Aorta (tissue), 5 donors: ENCODE measurements around the gene LRP4. TPM values are rescaled to one million over a fixed set of nuclear protein-coding genes. Genes with fewer than 3 reads are reported as not detected.
A peak's percentile ranks its signal among the peaks of the same experiment; 100 is the strongest.

Experiments used
- ATAC-seq: fragments of 200-7000 bp; cut with Tn5 transposase; one replicate; pipeline ENCODE4 v1.9.1; 2022; ENCODE audit warnings: moderate library complexity; ENCODE audit not compliant: low FRiP score
- DNase-seq, 2 donors: peaks; one replicate each; pipeline ENCODE4 v3.0.0-alpha.2; 2020
- H3K27ac ChIP-seq, 2 donors: one replicate each; pipeline ENCODE4 v1.5.1; 2013; ENCODE audit warnings: low read length in 2 of 2, mild to moderate bottlenecking in 2 of 2, moderate library complexity in 2 of 2, control low read depth in 1 of 2, inconsistent platforms in 1 of 2, low read depth in 1 of 2
- H3K27me3 ChIP-seq, 2 donors: one replicate each; pipeline ENCODE4 v1.6.1; 2013; ENCODE audit warnings: control low read depth in 1 of 2, low read length in 1 of 2, mild to moderate bottlenecking in 1 of 2, moderate library complexity in 1 of 2; ENCODE audit not compliant: insufficient read depth in 2 of 2, control insufficient read depth in 1 of 2
- H3K36me3 ChIP-seq, 2 donors: one replicate each; pipeline ENCODE4 v1.6.1; 2013; ENCODE audit warnings: control low read depth in 1 of 2, low read length in 1 of 2, mild to moderate bottlenecking in 1 of 2; ENCODE audit not compliant: insufficient read depth in 2 of 2, control insufficient read depth in 1 of 2
- H3K4me1 ChIP-seq, 2 donors: one replicate each; pipeline ENCODE4 v1.6.1; 2013; ENCODE audit warnings: low read length in 2 of 2, control low read depth in 1 of 2, mild to moderate bottlenecking in 1 of 2, moderate library complexity in 1 of 2; ENCODE audit not compliant: insufficient read depth in 2 of 2, control insufficient read depth in 1 of 2
- H3K4me3 ChIP-seq, 2 donors: one replicate each; pipeline ENCODE4 v1.5.1; 2013; ENCODE audit warnings: low read length in 2 of 2, control low read depth in 1 of 2, mild to moderate bottlenecking in 1 of 2
- H3K9me3 ChIP-seq: one replicate; pipeline ENCODE4 v1.6.1; 2013; ENCODE audit warnings: mild to moderate bottlenecking, low read length; ENCODE audit not compliant: control insufficient read depth
- WGBS, 2 donors: extraction: QIAGEN DNeasy Blood & Tissue Kit; methylation state at CpG; one replicate each; pipeline ENCODE4 v1.1.7; 2013; 5-methylcytosine and 5-hydroxymethylcytosine counted together
- intact Hi-C, 2 donors: fragments of 100-400 bp; cut with DNase I; formaldehyde crosslinking; loops; one replicate each; pipeline versions ENCODE4 v1.14.2 to v1.15.0; 2022
- polyA plus RNA-seq, 2 donors: library from polyadenylated mRNA; stranded (reverse); fragments of 200-250 nt; gene quantifications; one replicate each; pipeline ENCODE4 v1.2.3, GENCODE V29; 2013
- total RNA-seq, 2 donors: library from RNA; stranded (reverse); fragmentation: NEBNext Ultra II Directional; extraction: Animal tissue kit (Norgen Biotek cat#: 25700); gene quantifications; one replicate each; pipeline ENCODE4 v1.2.1, GENCODE V29; 2021
- donor health status: healthy with polysubstance abuse.
- donor health status: Bipolar disorder and iron deficiency.
- donor health status: DM: no; HTN: no; CAD: no.
- donor health status: DM: no; HTN: no; CAD: no.
- donor health status: DM: yes; HTN: yes; CAD: no.

Gene LRP4
- total and polyA plus RNA-seq, 4 donors, result 0.90 to 8.6 (median 3.1) TPM

GRCh38 chr11:46951864-46952263 is 33.5 kb upstream of the LRP4 start:
- H3K4me3 ChIP-seq, result no peak overlapping the region
- no peaks in the 10 kb centered on the region for H3K27me3 ChIP-seq
- no peak for DNase-seq
- H3K27ac ChIP-seq, result no peak overlapping the region
- peaks cover 0 to 3% of the 10 kb centered on the region in 2 donors for H3K36me3 ChIP-seq
- intact Hi-C loops, result no loop called here
- ATAC-seq, result no peak
- H3K4me1 ChIP-seq, result peaks cover 0 to 2% of the 10 kb centered on the region in 2 donors
- no peaks in the 10 kb centered on the region for H3K9me3 ChIP-seq
- 99 to 100% methylated on average over 1 of the region's 1 CpG for WGBS, 2 donors

- 97 to 98% methylated on average over 1 of the region's 1 CpG for WGBS, 2 donors
- no peaks in the 10 kb centered on the region for H3K9me3 ChIP-seq
- ATAC-seq (no peak), DNase-seq (no peak)
- H3K27ac ChIP-seq, result no peak overlapping the region
- H3K36me3 ChIP-seq, result peaks cover 0 to 3% of the 10 kb centered on the region in 2 donors
- no peaks in the 10 kb centered on the region for H3K27me3 ChIP-seq
- no peak overlapping the region for H3K4me3 ChIP-seq
- intact Hi-C loops, result no loop called here
- H3K4me1 ChIP-seq, result peaks cover 0 to 2% of the 10 kb centered on the region in 2 donors
These were observed 30.9 kb upstream of the LRP4 start for GRCh38 chr11:46949297-46949696.

- Histone ChIP-seq H3K4me3 (no peak overlapping the region), H3K9me3 (no peaks in the 10 kb centered on the region), H3K4me1 (peaks cover 0 to 2% of the 10 kb centered on the region in 2 donors), H3K36me3 (peaks cover 0 to 3% of the 10 kb centered on the region in 2 donors), H3K27ac (no peak overlapping the region), H3K27me3 (no peaks in the 10 kb centered on the region)
- intact Hi-C loops, result no loop called here
- no peak for ATAC-seq
- no peak for DNase-seq
- WGBS, 2 donors, result 74% methylated on average over 4 of the region's 4 CpGs
These were observed 30.2 kb upstream of the LRP4 start for GRCh38 chr11:46948378-46949131.

- Histone ChIP-seq H3K4me1 (peaks cover 0 to 2% of the 10 kb centered on the region in 2 donors), H3K36me3 (peaks cover 0 to 3% of the 10 kb centered on the region in 2 donors), H3K27me3 (no peaks in the 10 kb centered on the region), H3K4me3 (no peak overlapping the region), H3K27ac (no peak overlapping the region), H3K9me3 (no peaks in the 10 kb centered on the region)
- ATAC-seq, result no peak
- 53 to 70% methylated on average over 3 of the region's 3 CpGs for WGBS, 2 donors
- intact Hi-C loops, result no loop called here
- no peak for DNase-seq
These were observed 29.2 kb upstream of the LRP4 start for GRCh38 chr11:46947399-46948077.

GRCh38 chr11:46944356-46945075 is 26.2 kb upstream of the LRP4 start:
- Histone ChIP-seq H3K27me3 (no peaks in the 10 kb centered on the region), H3K4me3 (no peak overlapping the region), H3K36me3 (peaks cover 0 to 3% of the 10 kb centered on the region in 2 donors), H3K4me1 (peaks cover 0 to 2% of the 10 kb centered on the region in 2 donors), H3K27ac (no peak overlapping the region), H3K9me3 (no peaks in the 10 kb centered on the region)
- DNase-seq, result no peak
- intact Hi-C loops, result no loop called here
- ATAC-seq, result no peak
- 90 to 93% methylated on average over 4 of the region's 4 CpGs for WGBS, 2 donors

GRCh38 chr11:46942172-46942571 is 23.8 kb upstream of the LRP4 start:
- Histone ChIP-seq H3K27ac (no peak overlapping the region), H3K36me3 (no peaks in the 10 kb centered on the region), H3K4me3 (no peak overlapping the region), H3K4me1 (peaks cover under 1% of the 10 kb centered on the region in 2 donors), H3K27me3 (peaks cover 0 to 1% of the 10 kb centered on the region in 2 donors), H3K9me3 (no peaks in the 10 kb centered on the region)
- WGBS, 2 donors, result 93 to 96% methylated on average over 6 of the region's 6 CpGs
- ATAC-seq (no peak), DNase-seq (no peak)
- intact Hi-C loops, result no loop called here

GRCh38 chr11:46936138-46937110 is 18.1 kb upstream of the LRP4 start, which contains the start of gene CSTPP1:
Gene CSTPP1 (plus strand): TSS chr11:46936761. CDS start chr11:46936806, 45 bp downstream.
- Histone ChIP-seq H3K36me3 (no peaks in the 10 kb centered on the region), H3K4me3 (peak within 1 kb of the TSS; percentile 90 to 96), H3K4me1 (peaks cover 4% of the 10 kb centered on the region in 2 donors), H3K27me3 (peaks cover 0 to 1% of the 10 kb centered on the region in 2 donors), H3K9me3 (no peaks in the 10 kb centered on the region), H3K27ac (no peak within 1 kb of the TSS)
- ATAC-seq, result peak; percentile 95
- intact Hi-C loops, result loop anchor here in 1 of 2 donors (1.0 kb wide), 1 partner anchor 312 kb away; the partner anchor contains the start of gene ACP2
- DNase-seq, result peak; percentile 97 to 98
- WGBS, 2 donors, result 21% methylated on average over 41 of the region's 41 CpGs

GRCh38 chr11:46930089-46930488 is 11.7 kb upstream of the LRP4 start:
- no peaks in the 10 kb centered on the region for H3K36me3 ChIP-seq
- H3K27me3 ChIP-seq, result no peaks in the 10 kb centered on the region
- H3K9me3 ChIP-seq, result no peaks in the 10 kb centered on the region
- no peak overlapping the region for H3K4me3 ChIP-seq
- 86 to 96% methylated on average over 1 of the region's 1 CpG for WGBS, 2 donors
- H3K4me1 ChIP-seq, result no peaks in the 10 kb centered on the region
- DNase-seq, result no peak
- no peak overlapping the region for H3K27ac ChIP-seq
- intact Hi-C loops, result no loop called here
- ATAC-seq, result no peak
